ENCODE data around the gene SLF1. TPM values are rescaled to one million over a fixed set of nuclear protein-coding genes. Genes with fewer than 3 reads are reported as not detected.

SLF1 gene
- total RNA-seq, 1 donor from 2014 or later = 6.2 TPM

DNA sequence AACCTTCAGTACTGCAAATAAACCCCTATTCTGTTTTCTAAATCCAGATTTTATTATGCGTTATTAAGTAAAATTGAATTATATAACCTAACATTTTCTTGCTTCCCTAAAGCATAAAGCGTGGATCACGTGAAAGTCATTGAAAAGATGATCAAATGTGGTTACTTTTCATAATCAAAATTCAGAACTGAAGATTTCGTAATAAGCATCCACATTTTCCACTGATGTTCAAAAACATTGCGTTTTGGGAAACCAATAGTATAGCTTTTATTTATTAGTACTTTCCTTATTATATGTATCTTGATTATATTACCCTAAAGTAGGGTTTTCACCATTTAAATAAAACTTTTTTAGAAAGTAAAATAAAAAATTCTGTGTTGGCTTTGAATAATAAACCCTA is 1.8 kb downstream of the SLF1 start:
- no peaks in the 10 kb centered on the region for H3K36me3 ChIP-seq
- no peak for DNase-seq
- H3K9me3 ChIP-seq = no peaks in the 10 kb centered on the region
- peaks cover 11% of the 10 kb centered on the region for H3K4me1 ChIP-seq
- no peak for ATAC-seq
- TF ChIP-seq, protein P1, sequence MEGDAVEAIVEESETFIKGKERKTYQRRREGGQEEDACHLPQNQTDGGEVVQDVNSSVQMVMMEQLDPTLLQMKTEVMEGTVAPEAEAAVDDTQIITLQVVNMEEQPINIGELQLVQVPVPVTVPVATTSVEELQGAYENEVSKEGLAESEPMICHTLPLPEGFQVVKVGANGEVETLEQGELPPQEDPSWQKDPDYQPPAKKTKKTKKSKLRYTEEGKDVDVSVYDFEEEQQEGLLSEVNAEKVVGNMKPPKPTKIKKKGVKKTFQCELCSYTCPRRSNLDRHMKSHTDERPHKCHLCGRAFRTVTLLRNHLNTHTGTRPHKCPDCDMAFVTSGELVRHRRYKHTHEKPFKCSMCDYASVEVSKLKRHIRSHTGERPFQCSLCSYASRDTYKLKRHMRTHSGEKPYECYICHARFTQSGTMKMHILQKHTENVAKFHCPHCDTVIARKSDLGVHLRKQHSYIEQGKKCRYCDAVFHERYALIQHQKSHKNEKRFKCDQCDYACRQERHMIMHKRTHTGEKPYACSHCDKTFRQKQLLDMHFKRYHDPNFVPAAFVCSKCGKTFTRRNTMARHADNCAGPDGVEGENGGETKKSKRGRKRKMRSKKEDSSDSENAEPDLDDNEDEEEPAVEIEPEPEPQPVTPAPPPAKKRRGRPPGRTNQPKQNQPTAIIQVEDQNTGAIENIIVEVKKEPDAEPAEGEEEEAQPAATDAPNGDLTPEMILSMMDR (IDR thresholded peaks at IDR 0.05) = no peak
- intact Hi-C loops (cut with DNase I) = no loop called here
- H3K27me3 ChIP-seq = no peaks in the 10 kb centered on the region
- H3K27ac ChIP-seq = no peak overlapping the region
- H3K4me3 ChIP-seq = peak overlapping the region; percentile 87

DNA sequence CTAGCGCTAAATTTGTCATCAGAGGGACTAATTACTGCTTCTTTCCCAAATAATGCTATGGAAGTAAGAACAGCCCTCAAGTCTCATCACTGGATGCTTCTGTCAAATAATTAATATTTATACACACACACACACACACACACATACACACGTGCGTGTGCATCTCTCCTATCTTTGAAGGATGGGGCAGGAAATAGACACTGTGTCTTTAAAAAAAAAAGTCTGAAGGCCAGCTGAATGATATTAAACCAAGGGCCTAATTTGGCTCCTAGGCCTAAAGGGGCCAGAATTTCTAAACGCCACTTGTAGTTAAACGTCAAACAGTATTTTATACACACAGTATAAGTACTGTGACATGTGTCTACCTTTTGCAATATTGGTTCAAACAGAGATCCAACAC is 3.3 kb downstream of the SLF1 start:
- no peak for ATAC-seq
- intact Hi-C loops (cut with DNase I) = no loop called here
- Histone ChIP-seq H3K4me3 (no peak overlapping the region), H3K9me3 (no peaks in the 10 kb centered on the region), H3K36me3 (no peaks in the 10 kb centered on the region), H3K4me1 (peaks cover 11% of the 10 kb centered on the region), H3K27me3 (no peaks in the 10 kb centered on the region), H3K27ac (no peak overlapping the region)
- no peak for DNase-seq
- TF ChIP-seq, protein P1 (IDR thresholded peaks at IDR 0.05) = no peak

GRCh38 chr5:94623011-94623410 is 4.5 kb downstream of the SLF1 start:
- DNase-seq = no peak
- Histone ChIP-seq H3K36me3 (no peaks in the 10 kb centered on the region), H3K27ac (no peak overlapping the region), H3K4me3 (no peak overlapping the region), H3K4me1 (peaks cover 11% of the 10 kb centered on the region), H3K27me3 (no peaks in the 10 kb centered on the region), H3K9me3 (no peaks in the 10 kb centered on the region)
- TF ChIP-seq, protein P1 (IDR thresholded peaks at IDR 0.05) = no peak
- no peak for ATAC-seq
- intact Hi-C loops (cut with DNase I) = no loop called here

GRCh38 chr5:94623877-94624276 is 5.4 kb downstream of the SLF1 start:
- DNase-seq = no peak

GRCh38 chr5:94627191-94627590 is 8.7 kb downstream of the SLF1 start:
- H3K36me3 ChIP-seq = peaks cover 11% of the 10 kb centered on the region
- no peak for ATAC-seq
- TF ChIP-seq, protein P1 (IDR thresholded peaks at IDR 0.05) = no peak
- no peaks in the 10 kb centered on the region for H3K27me3 ChIP-seq
- no peak overlapping the region for H3K4me3 ChIP-seq
- H3K9me3 ChIP-seq = no peaks in the 10 kb centered on the region
- no peaks in the 10 kb centered on the region for H3K4me1 ChIP-seq
- H3K27ac ChIP-seq = no peak overlapping the region
- intact Hi-C loops (cut with DNase I) = no loop called here
- no peak for DNase-seq

More at GRCh38 chr5:94623877-94624276, 5.4 kb downstream of the SLF1 start:
- Histone ChIP-seq H3K27me3 (no peaks in the 10 kb centered on the region), H3K9me3 (no peaks in the 10 kb centered on the region), H3K4me1 (peaks cover 11% of the 10 kb centered on the region), H3K36me3 (no peaks in the 10 kb centered on the region), H3K27ac (no peak overlapping the region), H3K4me3 (no peak overlapping the region)
- intact Hi-C loops (cut with DNase I) = no loop called here
- TF ChIP-seq, protein P1 (IDR thresholded peaks at IDR 0.05) = no peak
- ATAC-seq = no peak

DNA sequence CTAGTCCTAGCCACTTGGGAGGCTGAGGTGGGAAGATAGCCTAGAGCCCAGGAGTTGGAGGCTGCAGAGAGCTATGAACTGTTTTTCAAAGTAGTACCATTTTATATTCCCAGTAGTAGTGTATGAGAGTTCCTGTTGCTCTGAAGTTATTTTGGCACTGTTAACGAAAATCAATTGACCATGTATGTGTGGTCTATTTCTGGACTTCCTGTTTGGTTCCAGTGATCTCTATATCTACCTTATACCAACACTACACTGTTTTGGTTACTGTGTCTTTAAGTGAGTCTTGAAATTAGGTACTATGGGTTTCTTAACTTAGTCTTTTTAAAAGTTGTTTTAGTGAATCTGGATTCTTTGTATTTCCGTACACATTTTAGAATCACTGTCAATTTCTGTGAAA is 13.6 kb downstream of the SLF1 start:
- H3K4me1 ChIP-seq = no peaks in the 10 kb centered on the region
- H3K4me3 ChIP-seq = no peak overlapping the region
- peaks cover 6% of the 10 kb centered on the region for H3K9me3 ChIP-seq
- ATAC-seq (no peak), DNase-seq (no peak)
- peaks cover 11% of the 10 kb centered on the region for H3K36me3 ChIP-seq
- intact Hi-C loops (cut with DNase I) = no loop called here
- H3K27ac ChIP-seq = no peak overlapping the region
- no peaks in the 10 kb centered on the region for H3K27me3 ChIP-seq
- TF ChIP-seq, protein P1 (IDR thresholded peaks at IDR 0.05) = no peak

Data from upper lobe of right lung (tissue), 1 donor.